Activated CD4-positive, alpha-beta T cell treated with anti-CD3 and anti-CD28 coated beads, Interleukin-2, Interleukin-4, amounts not matched to agents 100 ng/mL and 50 ng/mL, durations not matched to agents 16 hours and 8 hours (primary cell): ENCODE results near the gene STARD13.
"Not testable (repeated sequence)": the region's sequence is repeated elsewhere in the genome, so short reads cannot be mapped to it uniquely, and the experiment has no call there.

Experiments
- DNase-seq: peaks from one replicate; pipeline ENCODE4 v3.0.0-alpha.2; 2020; ENCODE audit warnings: low spot score

Gene STARD13

GRCh38 chr13:33195693-33196464 is 89.7 kb downstream of the STARD13 start:
- no peak for DNase-seq

- no peak for DNase-seq
Observed at GRCh38 chr13:33194820-33195692, 90.5 kb downstream of the STARD13 start.

GRCh38 chr13:33193428-33193974 is 92.1 kb downstream of the STARD13 start:
- DNase-seq = no peak

GRCh38 chr13:33191425-33192210 is 93.9 kb downstream of the STARD13 start:
- DNase-seq = no peak

- DNase-seq = no peak
Observed at GRCh38 chr13:33189470-33189869, 96.1 kb downstream of the STARD13 start.

GRCh38 chr13:33188093-33188882 is 97.3 kb downstream of the STARD13 start:
- DNase-seq = peak; percentile 12

- peak; percentile 31 for DNase-seq
Observed at GRCh38 chr13:33186861-33187291, 98.7 kb downstream of the STARD13 start.

GRCh38 chr13:33185853-33186252 is 99.7 kb downstream of the STARD13 start:
- no peak for DNase-seq

GRCh38 chr13:33184530-33184929 is 101.0 kb downstream of the STARD13 start:
- DNase-seq = no peak

GRCh38 chr13:33184112-33184490 is 101.5 kb downstream of the STARD13 start:
- no peak for DNase-seq

GRCh38 chr13:33183431-33184111 is 102.0 kb downstream of the STARD13 start:
- DNase-seq = no peak

GRCh38 chr13:33182729-33183128 is 102.8 kb downstream of the STARD13 start:
- no peak for DNase-seq

- DNase-seq = no peak
Observed at GRCh38 chr13:33181264-33181663, 104.3 kb downstream of the STARD13 start.

- no peak for DNase-seq
Observed at GRCh38 chr13:33180122-33180804, 105.3 kb downstream of the STARD13 start.

- no peak for DNase-seq
Observed at GRCh38 chr13:33179463-33179862, 106.1 kb downstream of the STARD13 start.

GRCh38 chr13:33178209-33178840 is 107.2 kb downstream of the STARD13 start:
- DNase-seq = no peak

- not testable (repeated sequence) for DNase-seq
Observed at GRCh38 chr13:33177340-33178208, 108.0 kb downstream of the STARD13 start.

GRCh38 chr13:33176526-33176925 is 109.0 kb downstream of the STARD13 start:
- DNase-seq = no peak

- no peak for DNase-seq
Observed at GRCh38 chr13:33175991-33176390, 109.6 kb downstream of the STARD13 start.
